Mesothelial cell of epicardium (in vitro differentiated cells): Measurements from ENCODE around the gene FCHSD2. TPM values are rescaled to one million over a fixed set of nuclear protein-coding genes. Genes with fewer than 3 reads are reported as not detected.
"Not testable (repeated sequence)": the region's sequence is repeated elsewhere in the genome, so short reads cannot be mapped to it uniquely, and the experiment has no call there.

Experiments
- DNase-seq, 2 experiments: peaks; one replicate each; pipeline ENCODE4 v3.0.0; 2021; ENCODE audit warnings: low spot score in 2 of 2; ENCODE audit not compliant: unreplicated experiment in 2 of 2
- H3K27ac Mint-ChIP-seq: 2 replicates; pipeline ENCODE4 v1.8.0; 2021; ENCODE audit warnings: mixed read lengths
- H3K27me3 Mint-ChIP-seq: 2 replicates; pipeline ENCODE4 v1.8.0; 2021; ENCODE audit warnings: low read depth, mixed read lengths
- H3K36me3 Mint-ChIP-seq: 2 replicates; pipeline ENCODE4 v1.8.0; 2021; ENCODE audit warnings: mixed read lengths
- H3K4me1 Mint-ChIP-seq: 2 replicates; pipeline ENCODE4 v1.8.0; 2021; ENCODE audit warnings: mixed read lengths
- H3K4me3 Mint-ChIP-seq: 2 replicates; pipeline ENCODE4 v1.8.0; 2021; ENCODE audit warnings: mild to moderate bottlenecking, moderate library complexity, mixed read lengths
- H3K9me3 Mint-ChIP-seq: 2 replicates; pipeline ENCODE4 v1.8.0; 2021; ENCODE audit warnings: mixed read lengths
- CTCF ChIP-seq: fragments of 200-600 bp; sonication (generic); IDR thresholded peaks from one replicate; pipeline ENCODE4 v1.5.0; 2021; ENCODE audit warnings: antibody characterized with exemption; ENCODE audit not compliant: unreplicated experiment
- total RNA-seq: library from RNA; stranded (reverse); gene quantifications from 3 replicates; pipeline ENCODE4 v1.2.1, GENCODE V29; 2021

The FCHSD2 gene
- total RNA-seq, 1 donor from 2014 or later: 33.8 TPM

DNA sequence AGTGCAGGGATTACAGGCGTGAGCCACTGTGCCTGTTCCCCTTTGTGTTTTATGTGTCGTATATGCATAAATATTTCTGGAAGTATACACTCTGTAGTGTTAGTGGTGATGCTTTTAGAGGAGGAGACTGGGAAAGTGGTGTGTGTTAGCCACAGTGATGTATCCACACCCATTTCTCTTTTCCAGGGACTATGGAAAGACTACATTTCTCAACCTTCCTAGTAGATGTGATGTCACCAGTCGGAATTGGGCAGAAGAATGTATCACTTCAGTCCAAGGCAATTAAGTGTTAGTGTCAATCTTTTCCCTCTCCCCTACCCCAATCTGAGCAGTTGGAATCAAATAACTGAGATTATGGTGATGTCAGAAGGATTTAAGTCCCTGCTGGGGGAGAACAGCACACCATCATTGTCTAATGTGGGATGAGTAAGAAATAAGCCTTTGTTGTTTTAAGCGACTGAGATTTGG, 333.8 kb downstream of the FCHSD2 start:
- Mint-ChIP-seq H3K4me1 (peaks cover 13% of the 10 kb centered on the region), H3K27me3 (no peaks in the 10 kb centered on the region), H3K4me3 (no peak overlapping the region), H3K9me3 (no peaks in the 10 kb centered on the region), H3K27ac (no peak overlapping the region), H3K36me3 (peaks cover 12% of the 10 kb centered on the region)
- DNase-seq: no peak
- no peak for TF ChIP-seq CTCF

- no peak for DNase-seq
- Mint-ChIP-seq H3K36me3 (peaks cover 12% of the 10 kb centered on the region), H3K4me3 (no peak overlapping the region), H3K9me3 (no peaks in the 10 kb centered on the region), H3K27ac (no peak overlapping the region), H3K27me3 (no peaks in the 10 kb centered on the region), H3K4me1 (peaks cover 7% of the 10 kb centered on the region)
- no peak for TF ChIP-seq CTCF
Measured at GRCh38 chr11:72807792-72808191, 334.3 kb downstream of the FCHSD2 start.

DNA sequence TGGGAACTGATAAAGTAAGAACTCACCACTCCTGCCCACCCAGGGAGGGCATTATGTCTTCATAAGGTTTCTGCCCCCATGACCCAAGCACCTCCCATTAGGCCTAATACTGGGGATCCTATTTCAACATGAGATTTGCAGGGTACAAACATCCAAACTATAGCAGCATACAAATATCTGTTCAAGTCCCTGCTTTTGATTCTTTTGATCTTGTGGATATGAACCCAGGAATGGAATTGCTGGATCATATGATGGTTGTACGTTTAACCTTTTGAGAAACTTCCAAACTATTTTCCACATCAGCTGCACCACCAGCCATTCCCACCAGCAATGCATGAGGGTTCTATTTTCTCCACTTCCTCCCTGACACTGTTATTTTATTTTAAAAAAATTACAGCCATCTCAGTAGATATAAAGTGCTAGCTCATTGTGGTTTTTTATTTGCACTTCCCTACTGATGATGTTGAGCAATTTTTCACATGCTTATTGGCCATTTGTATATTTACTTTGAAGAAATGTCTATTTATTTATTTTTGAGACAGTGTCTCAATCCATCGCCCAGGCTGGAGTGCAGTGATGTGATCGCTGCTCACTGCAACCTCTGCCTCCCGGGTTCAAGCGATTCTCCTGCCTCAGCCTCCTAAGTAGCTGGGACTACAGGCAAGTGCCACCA, 335.0 kb downstream of the FCHSD2 start:
- H3K36me3 Mint-ChIP-seq: peaks cover 12% of the 10 kb centered on the region
- H3K27me3 Mint-ChIP-seq: no peaks in the 10 kb centered on the region
- TF ChIP-seq CTCF: no peak
- peaks cover 3% of the 10 kb centered on the region for H3K4me1 Mint-ChIP-seq
- H3K27ac Mint-ChIP-seq: no peak overlapping the region
- DNase-seq: no peak
- no peak overlapping the region for H3K4me3 Mint-ChIP-seq
- H3K9me3 Mint-ChIP-seq: no peaks in the 10 kb centered on the region

- DNase-seq, H3K27me3 Mint-ChIP-seq, H3K9me3 Mint-ChIP-seq, H3K4me1 Mint-ChIP-seq, H3K4me3 Mint-ChIP-seq, H3K27ac Mint-ChIP-seq: not testable (repeated sequence)
- H3K36me3 Mint-ChIP-seq: peaks cover 12% of the 10 kb centered on the region
Measured at GRCh38 chr11:72806378-72806777, 335.7 kb downstream of the FCHSD2 start.

- Mint-ChIP-seq H3K9me3 (no peaks in the 10 kb centered on the region), H3K4me1 (no peaks in the 10 kb centered on the region), H3K27me3 (no peaks in the 10 kb centered on the region), H3K27ac (no peak overlapping the region), H3K4me3 (no peak overlapping the region), H3K36me3 (peaks cover 7% of the 10 kb centered on the region)
- no peak for TF ChIP-seq CTCF
- no peak for DNase-seq
Measured at GRCh38 chr11:72805216-72805615, 336.9 kb downstream of the FCHSD2 start.

DNA sequence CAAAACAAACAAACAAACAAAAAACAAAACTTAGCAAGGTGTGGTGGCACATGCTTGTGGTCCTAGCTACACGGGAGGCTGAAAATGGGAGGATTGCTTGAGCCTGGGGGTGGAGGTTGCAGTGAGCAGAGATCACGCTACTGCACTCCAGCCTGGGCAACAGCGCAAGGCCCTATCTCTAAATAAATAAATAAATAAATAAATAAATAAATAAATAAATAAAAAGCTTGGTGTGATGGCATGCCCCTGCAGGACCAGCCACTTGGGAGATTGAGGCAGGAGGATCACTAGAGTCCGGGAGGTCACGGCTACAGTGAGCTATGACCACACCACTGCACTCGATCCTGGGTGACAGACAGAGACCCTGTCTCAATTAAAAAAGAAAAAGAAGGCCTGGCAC, 339.3 kb downstream of the FCHSD2 start:
- no peaks in the 10 kb centered on the region for H3K27me3 Mint-ChIP-seq
- H3K4me3 Mint-ChIP-seq: no peak overlapping the region
- no peak for TF ChIP-seq CTCF
- H3K9me3 Mint-ChIP-seq: no peaks in the 10 kb centered on the region
- no peaks in the 10 kb centered on the region for H3K36me3 Mint-ChIP-seq
- no peak for DNase-seq
- no peak overlapping the region for H3K27ac Mint-ChIP-seq
- peaks cover 2% of the 10 kb centered on the region for H3K4me1 Mint-ChIP-seq
